Esophagus squamous epithelium (tissue), 5 donors: ENCODE results near the gene TSEN54. TPM values are rescaled to one million over a fixed set of nuclear protein-coding genes. Genes with fewer than 3 reads are reported as not detected.
"Not testable (repeated sequence)": the region's sequence is repeated elsewhere in the genome, so short reads cannot be mapped to it uniquely, and the experiment has no call there.

Experiments
- DNase-seq: peaks from one replicate; lab custom pipeline; 2025; lab: John Stamatoyannopoulos, UW
- H3K27ac ChIP-seq, 4 donors: fragments of 200-600 bp; sonication (generic); one replicate each; pipeline ENCODE4 v1.5.1; 2016 to 2019; ENCODE audit warnings: mild to moderate bottlenecking in 1 of 4
- H3K27me3 ChIP-seq, 4 donors: fragments of 200-600 bp; sonication (generic); 1 replicate in 3 of 4; 2 replicates in 1 of 4; pipeline versions ENCODE4 v1.5.1 to v1.6.0; 2017 to 2021; ENCODE audit warnings: antibody characterized with exemption in 1 of 4
- H3K36me3 ChIP-seq, 3 donors: fragments of 200-600 bp; sonication (generic); one replicate each; pipeline ENCODE4 v1.5.1; 2016 to 2019
- H3K4me1 ChIP-seq, 3 donors: fragments of 200-600 bp; sonication (generic); one replicate each; pipeline ENCODE4 v1.5.1; 2017 to 2019
- H3K4me3 ChIP-seq, 4 donors: fragments of 200-600 bp; sonication (generic); 1 replicate in 3 of 4; 2 replicates in 1 of 4; pipeline ENCODE4 v1.5.1; 2016 to 2019; ENCODE audit warnings: mild to moderate bottlenecking in 2 of 4, moderate library complexity in 1 of 4
- H3K9me3 ChIP-seq, 3 donors: fragments of 200-600 bp; sonication (generic); one replicate each; pipeline ENCODE4 v1.5.1; 2016 to 2019
- CTCF ChIP-seq, 6 experiments: fragments of 450-650 bp in 4 of 6; fragments of 200-600 bp in 2 of 6; sonication (generic) in 2 of 6; IDR thresholded peaks; one replicate each; pipeline ENCODE4 v1.5.1; 2016 to 2019; ENCODE audit warnings: antibody characterized with exemption in 6 of 6, mild to moderate bottlenecking in 4 of 6, moderate library complexity in 4 of 6
- POLR2A ChIP-seq, 4 donors: fragments of 450-650 bp; IDR thresholded peaks; one replicate each; pipeline ENCODE4 v1.6.1; 2017; ENCODE audit warnings: antibody characterized with exemption in 4 of 4, mild to moderate bottlenecking in 4 of 4, moderate library complexity in 3 of 4
- WGBS, 2 donors: methylation state at CpG; one replicate each; pipeline ENCODE4 v1.1.5; 2018; 5-methylcytosine and 5-hydroxymethylcytosine counted together
- intact Hi-C: fragments of 100-400 bp; cut with DNase I; formaldehyde crosslinking; loops from one replicate; pipeline ENCODE4 v1.15.0; 2022
- total RNA-seq, 4 donors: library from RNA; depleted of rRNA; stranded (reverse); fragments of >200 nt; gene quantifications; one replicate each; pipeline ENCODE4 v1.1.0, GENCODE V29; 2016
- donor health status: DM: yes; HTN: yes; CAD: no.

Gene TSEN54
- total RNA-seq, 4 donors from 2014 or later: 18.3 to 33.2 (median 23.1) TPM

- WGBS, 2 donors: 84 to 92% methylated on average over 7 to 9 of the region's 9 CpGs
- H3K4me3 ChIP-seq: no peak overlapping the region
- intact Hi-C loops: loop anchor here (5.0 kb wide), 2 partner anchors 68 to 92 kb away; partner anchors contain the start of gene MYO15B
Observed at GRCh38 chr17:75518983-75519537, 2.7 kb downstream of the TSEN54 start.

GRCh38 chr17:75520413-75520812 is 4.1 kb downstream of the TSEN54 start:
- intact Hi-C loops, H3K9me3 ChIP-seq, H3K4me3 ChIP-seq, DNase-seq, H3K27ac ChIP-seq, H3K27me3 ChIP-seq: not testable (repeated sequence)
- 90 to 98% methylated on average over 6 to 8 of the region's 8 CpGs for WGBS, 2 donors
- peaks cover 0 to 48% (median 0%) of the 10 kb centered on the region in 3 donors for H3K36me3 ChIP-seq
- H3K4me1 ChIP-seq: peaks cover 17 to 46% (median 17%) of the 10 kb centered on the region in 3 donors

More at GRCh38 chr17:75518983-75519537, 2.7 kb downstream of the TSEN54 start:
- TF ChIP-seq POLR2A (IDR thresholded peaks at IDR 0.05) (no peak), CTCF (IDR thresholded peaks at IDR 0.05) (no peak)
- H3K36me3 ChIP-seq: peaks cover 0 to 48% (median 0%) of the 10 kb centered on the region in 3 donors
- no peak for DNase-seq
- H3K9me3 ChIP-seq: no peaks in the 10 kb centered on the region
- H3K4me1 ChIP-seq: peaks cover 16 to 50% (median 21%) of the 10 kb centered on the region in 3 donors
- H3K27ac ChIP-seq: no peak overlapping the region
- no peaks in the 10 kb centered on the region for H3K27me3 ChIP-seq

GRCh38 chr17:75521290-75521689 is 5.0 kb downstream of the TSEN54 start:
- intact Hi-C loops: no loop called here
- H3K27ac ChIP-seq: no peak overlapping the region
- H3K27me3 ChIP-seq: no peaks in the 10 kb centered on the region
- DNase-seq: no peak
- H3K4me1 ChIP-seq: peaks cover 17 to 45% (median 17%) of the 10 kb centered on the region in 3 donors
- H3K36me3 ChIP-seq: peaks cover 0 to 48% (median 0%) of the 10 kb centered on the region in 3 donors
- 73 to 85% methylated on average over 5 to 6 of the region's 8 CpGs for WGBS, 2 donors
- H3K9me3 ChIP-seq: no peaks in the 10 kb centered on the region
- TF ChIP-seq POLR2A (IDR thresholded peaks at IDR 0.05) (no peak), CTCF (IDR thresholded peaks at IDR 0.05) (no peak)
- no peak overlapping the region for H3K4me3 ChIP-seq

- H3K27me3 ChIP-seq: no peaks in the 10 kb centered on the region
- H3K36me3 ChIP-seq: peaks cover 0 to 48% (median 0%) of the 10 kb centered on the region in 3 donors
- H3K27ac ChIP-seq: no peak overlapping the region
- 83 to 86% methylated on average over 3 to 12 of the region's 33 CpGs for WGBS, 2 donors
- no peaks in the 10 kb centered on the region for H3K9me3 ChIP-seq
- no peak for DNase-seq
- TF ChIP-seq CTCF (IDR thresholded peaks at IDR 0.05) (no peak), POLR2A (IDR thresholded peaks at IDR 0.05) (no peak)
- peaks cover 13 to 48% (median 14%) of the 10 kb centered on the region in 3 donors for H3K4me1 ChIP-seq
- intact Hi-C loops: no loop called here
- H3K4me3 ChIP-seq: no peak overlapping the region
Observed at GRCh38 chr17:75521951-75522727, 5.8 kb downstream of the TSEN54 start.

GRCh38 chr17:75523647-75524046 is 7.3 kb downstream of the TSEN54 start:
- 89 to 94% methylated on average over 7 of the region's 7 CpGs for WGBS, 2 donors
- DNase-seq: no peak
- no peaks in the 10 kb centered on the region for H3K27me3 ChIP-seq
- no peak overlapping the region for H3K4me3 ChIP-seq
- TF ChIP-seq CTCF (IDR thresholded peaks at IDR 0.05): no peak
- no peak for TF ChIP-seq POLR2A (IDR thresholded peaks at IDR 0.05)
- peaks cover 5 to 39% (median 11%) of the 10 kb centered on the region in 3 donors for H3K4me1 ChIP-seq
- no peak overlapping the region for H3K27ac ChIP-seq
- intact Hi-C loops: no loop called here
- H3K9me3 ChIP-seq: no peaks in the 10 kb centered on the region
- peaks cover 0 to 56% (median 0%) of the 10 kb centered on the region in 3 donors for H3K36me3 ChIP-seq
